Fibroblast of skin of abdomen (primary cell): ENCODE data around the gene MLH1.

Experiments used
- DNase-seq: peaks from one replicate; pipeline ENCODE4 v3.0.0-alpha.2; 2013

Gene MLH1

GRCh38 chr3:36981006-36981405 is 12.3 kb upstream of the MLH1 start:
- DNase-seq, result no peak

- no peak for DNase-seq
Measured at GRCh38 chr3:36988356-36988755, 5.0 kb upstream of the MLH1 start.

GRCh38 chr3:36989005-36989404 is 4.3 kb upstream of the MLH1 start:
- DNase-seq, result no peak

GRCh38 chr3:36989568-36989967 is 3.8 kb upstream of the MLH1 start:
- no peak for DNase-seq

- DNase-seq, result no peak
Measured at GRCh38 chr3:36991147-36991546, 2.2 kb upstream of the MLH1 start.

- DNase-seq, result peak; percentile 56
Measured at GRCh38 chr3:36991923-36992805, 1.2 kb upstream of the MLH1 start.

- no peak for DNase-seq
Measured at GRCh38 chr3:36992806-36993325, 452 bp upstream of the MLH1 start, which contains the start of gene EPM2AIP1. Gene EPM2AIP1, minus strand, starts transcription at chr3:36993131. Its CDS starts 54 bp downstream, at chr3:36993077.

GRCh38 chr3:37014620-37015019 is 21.3 kb downstream of the MLH1 start:
- DNase-seq, result no peak

- no peak for DNase-seq
Measured at GRCh38 chr3:37015642-37016041, 22.3 kb downstream of the MLH1 start.

GRCh38 chr3:37016903-37017302 is 23.6 kb downstream of the MLH1 start:
- no peak for DNase-seq

- no peak for DNase-seq
Measured at GRCh38 chr3:37017683-37018082, 24.4 kb downstream of the MLH1 start.

GRCh38 chr3:37024092-37024491 is 30.8 kb downstream of the MLH1 start:
- DNase-seq, result peak; percentile 14

- no peak for DNase-seq
Measured at GRCh38 chr3:37024820-37025405, 31.6 kb downstream of the MLH1 start.

- DNase-seq, result no peak
Measured at GRCh38 chr3:37025561-37026335, 32.4 kb downstream of the MLH1 start.

GRCh38 chr3:37026851-37027250 is 33.5 kb downstream of the MLH1 start:
- DNase-seq, result no peak

- DNase-seq, result no peak
Measured at GRCh38 chr3:37028329-37028728, 35.0 kb downstream of the MLH1 start.

- no peak for DNase-seq
Measured at GRCh38 chr3:37029111-37029510, 35.8 kb downstream of the MLH1 start.

- no peak for DNase-seq
Measured at GRCh38 chr3:37029516-37030163, 36.3 kb downstream of the MLH1 start.

GRCh38 chr3:37030588-37030987 is 37.3 kb downstream of the MLH1 start:
- no peak for DNase-seq

- DNase-seq, result no peak
Measured at GRCh38 chr3:37031096-37031682, 37.9 kb downstream of the MLH1 start.

- DNase-seq, result no peak
Measured at GRCh38 chr3:37032961-37033360, 39.6 kb downstream of the MLH1 start.

- no peak for DNase-seq
Measured at GRCh38 chr3:37037352-37037751, 44.0 kb downstream of the MLH1 start.
